A172 (cell line): ENCODE results near the gene COL16A1. TPM values are rescaled to one million over a fixed set of nuclear protein-coding genes. Genes with fewer than 3 reads are reported as not detected.

Experiments used
- DNase-seq: peaks from one replicate; pipeline ENCODE4 v3.0.0-alpha.2; 2015; ENCODE audit warnings: low spot score
- total RNA-seq: library from RNA; depleted of rRNA; stranded (reverse); fragments of >200 nt; shearing (Covaris generic); gene quantifications from 2 replicates; pipeline ENCODE4 v1.2.3, GENCODE V29; 2014

COL16A1 gene
- total RNA-seq, 1 experiment from 2014 or later = 12.7 TPM

DNA sequence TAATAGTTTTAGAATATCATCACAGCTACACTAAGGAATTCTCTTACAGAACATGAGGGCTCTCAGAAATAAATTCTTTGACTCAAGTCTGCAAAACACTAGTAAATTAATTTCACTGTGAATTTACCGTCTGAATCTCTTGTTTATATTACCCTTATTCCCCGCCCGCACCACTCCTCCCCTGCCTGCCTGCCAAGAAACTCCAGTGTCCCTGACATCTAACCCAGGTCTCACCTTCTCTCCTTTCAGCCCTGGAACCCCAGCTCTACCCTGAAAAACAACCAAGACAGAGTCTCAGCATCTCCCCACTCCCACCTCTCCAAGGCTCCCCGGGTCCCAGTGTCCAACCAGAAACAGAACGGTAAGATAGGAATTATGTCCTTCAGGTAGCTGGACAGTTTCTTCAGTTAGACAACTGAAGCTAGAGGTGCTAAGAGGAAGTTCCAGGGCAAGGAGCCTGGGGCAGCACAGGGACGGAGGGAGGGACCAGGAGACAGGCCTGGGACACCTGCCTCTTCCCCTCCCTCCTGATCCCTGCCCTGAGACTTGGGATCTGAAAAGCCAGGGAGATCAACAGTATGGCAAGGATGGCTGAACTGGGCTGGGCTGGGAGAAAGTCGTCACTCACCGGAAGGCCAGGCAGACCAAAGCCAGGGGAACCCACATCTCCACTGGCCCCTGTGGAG is 15.4 kb downstream of the COL16A1 start:
- DNase-seq = no peak

DNA sequence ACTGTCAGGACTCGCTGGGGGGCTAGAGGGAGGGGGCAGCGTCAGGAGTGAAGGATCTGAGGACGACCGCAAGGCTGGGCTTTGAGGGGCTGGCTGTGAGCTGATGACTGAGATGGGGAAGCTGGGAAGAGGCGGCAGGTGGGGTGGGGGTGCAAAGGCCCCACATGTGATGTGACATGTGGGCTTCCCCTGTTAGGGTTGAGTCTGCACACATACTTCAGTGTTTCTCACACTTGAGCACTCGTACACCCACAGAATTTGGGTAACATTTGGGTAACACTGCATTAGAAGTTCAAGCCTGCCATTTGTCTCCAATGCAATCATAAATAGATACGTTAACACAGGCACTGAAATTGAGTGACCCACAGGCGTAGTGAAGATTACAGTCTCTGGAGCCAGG is 16.2 kb downstream of the COL16A1 start:
- no peak for DNase-seq

DNA sequence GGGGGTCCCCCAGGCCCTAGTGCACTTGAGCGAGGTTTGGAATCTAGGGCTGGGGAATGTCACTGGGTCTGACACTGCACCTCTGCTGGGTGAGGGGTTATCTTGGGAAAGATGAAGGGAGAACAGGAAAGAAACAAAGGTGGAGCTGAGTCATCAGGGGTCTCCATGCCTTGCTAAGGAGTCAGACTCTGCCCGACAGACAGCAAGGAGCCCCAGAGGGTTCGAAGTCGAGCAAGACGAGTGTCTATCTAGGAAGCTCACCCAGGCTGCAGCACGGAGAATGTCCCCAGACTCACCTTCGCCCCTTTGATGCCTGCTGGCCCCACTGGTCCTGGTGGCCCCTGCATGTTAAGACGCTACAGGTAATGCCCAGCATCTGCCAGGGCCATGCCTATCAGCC is 18.0 kb downstream of the COL16A1 start:
- DNase-seq = no peak

DNA sequence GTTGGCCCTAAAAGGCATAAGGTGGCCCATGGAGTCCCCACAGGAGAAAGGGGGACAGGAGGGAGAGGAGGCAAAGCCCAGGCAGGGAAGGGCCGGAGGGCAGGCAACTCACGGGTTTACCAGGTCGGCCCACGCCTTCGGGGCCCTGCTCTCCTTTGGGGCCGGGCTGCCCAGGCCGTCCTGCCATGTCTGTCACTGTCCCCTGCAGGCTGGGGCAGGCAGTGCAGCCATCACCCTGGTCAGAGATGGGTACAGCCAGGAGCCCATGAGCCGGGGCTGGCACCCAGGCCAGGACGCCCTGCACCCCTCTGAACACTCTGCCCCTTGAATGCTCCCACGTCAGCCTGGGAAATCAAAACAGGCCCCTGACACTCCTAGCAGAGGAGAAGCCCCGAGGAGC is 19.8 kb downstream of the COL16A1 start:
- DNase-seq = no peak

DNA sequence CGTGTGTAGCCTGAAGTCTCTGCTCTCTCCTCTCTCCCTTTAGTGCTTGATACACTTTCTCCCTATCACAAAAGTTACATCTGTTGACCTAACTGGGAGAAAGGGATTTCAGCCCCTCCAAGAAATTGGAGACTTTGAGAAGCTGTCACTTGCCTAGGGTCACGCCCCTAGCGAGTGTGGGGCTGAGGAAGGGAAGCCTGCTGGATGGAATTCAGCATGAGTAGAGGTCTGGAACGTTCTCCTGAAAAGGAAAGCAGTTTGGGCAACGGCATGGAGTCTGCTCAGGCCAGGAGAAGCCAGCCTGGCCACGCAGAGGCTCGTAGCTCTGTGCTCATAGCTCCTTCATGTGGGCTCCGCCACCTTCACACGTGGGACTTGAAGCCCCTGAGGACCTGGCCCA is 22.4 kb downstream of the COL16A1 start:
- DNase-seq = no peak

DNA sequence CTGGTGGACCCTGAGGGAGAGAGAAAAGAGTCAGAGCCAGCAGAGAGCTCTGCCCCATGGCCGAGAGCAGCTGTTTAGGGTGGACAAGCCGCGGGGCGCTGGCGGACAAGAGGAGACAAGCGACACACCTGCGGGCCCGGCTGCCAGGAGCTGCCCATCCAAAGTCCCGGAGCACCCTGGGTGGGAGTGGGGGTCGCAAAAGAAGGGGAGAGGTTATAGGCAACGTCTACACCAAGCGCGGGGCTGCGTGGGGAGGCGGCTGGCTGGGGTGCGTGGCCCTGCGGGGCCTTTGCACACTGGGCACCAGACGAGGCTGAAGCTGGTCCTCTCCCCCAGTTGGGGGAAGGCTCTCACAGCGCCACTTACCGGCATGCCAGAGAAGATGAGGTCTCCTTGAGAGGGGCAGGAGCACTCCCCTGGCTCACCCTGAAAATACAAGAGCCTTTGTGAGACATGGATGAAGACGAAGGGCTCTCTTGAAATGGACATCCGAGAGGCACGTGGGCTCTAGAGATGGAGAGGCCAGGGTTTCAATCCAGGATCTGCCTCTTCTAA is 24.1 kb downstream of the COL16A1 start:
- DNase-seq = no peak

DNA sequence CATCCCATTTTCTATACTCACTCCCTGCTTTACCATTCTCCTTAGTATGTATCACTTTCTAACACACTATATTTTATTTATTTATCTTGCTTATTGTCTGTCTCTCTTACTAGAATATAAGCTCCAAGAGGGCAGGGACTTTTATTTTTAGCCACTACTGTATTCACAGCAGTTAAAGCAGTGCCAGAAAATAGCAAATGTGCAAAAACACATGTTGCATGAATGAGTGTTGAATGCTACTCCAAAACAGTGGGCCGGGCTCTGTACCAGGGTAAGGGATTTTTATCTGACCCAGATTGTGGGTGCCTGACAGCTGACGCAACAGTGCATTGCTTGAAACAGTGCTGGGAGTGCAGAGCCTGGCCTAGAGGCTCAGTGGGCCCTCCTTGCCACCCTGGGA is 24.7 kb downstream of the COL16A1 start:
- no peak for DNase-seq

DNA sequence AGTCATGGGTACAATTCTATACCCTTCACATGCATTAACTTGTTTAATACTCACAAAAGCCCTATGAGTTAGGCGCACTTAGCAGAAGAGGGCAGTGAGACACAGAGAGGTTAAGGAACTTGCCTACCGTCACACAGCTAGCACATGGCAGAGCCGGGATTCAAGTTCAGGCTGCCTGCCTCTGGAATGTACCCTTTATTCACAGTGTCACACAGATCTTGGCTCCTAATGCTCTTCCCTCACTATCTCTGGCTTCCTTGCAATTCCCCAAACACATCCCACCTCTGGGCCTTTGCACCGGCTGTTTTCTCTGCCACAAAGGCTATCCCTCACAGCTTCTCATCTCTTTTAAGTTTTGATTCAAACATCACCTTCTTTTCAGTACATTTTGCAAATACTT is 25.1 kb downstream of the COL16A1 start:
- no peak for DNase-seq

DNA sequence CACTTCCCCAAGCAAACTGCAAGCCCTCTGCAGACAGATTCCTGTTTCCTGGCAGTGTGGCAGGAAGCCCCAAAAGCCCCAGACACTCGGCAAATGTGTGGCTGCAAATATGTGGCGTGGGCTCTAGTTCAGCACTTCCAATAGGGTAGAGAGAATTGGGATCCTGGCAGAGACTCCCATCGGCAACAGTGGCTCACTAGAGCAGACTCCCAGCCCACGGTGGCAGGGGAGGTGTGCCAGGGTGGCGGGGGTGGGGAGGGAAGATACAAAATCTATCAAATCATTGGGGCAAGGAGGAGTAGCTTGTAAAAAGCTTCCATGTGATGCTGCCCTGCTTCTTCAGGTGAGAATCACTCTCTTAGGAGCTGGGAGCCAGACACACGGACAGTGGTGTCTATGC is 25.9 kb downstream of the COL16A1 start:
- DNase-seq = no peak

DNA sequence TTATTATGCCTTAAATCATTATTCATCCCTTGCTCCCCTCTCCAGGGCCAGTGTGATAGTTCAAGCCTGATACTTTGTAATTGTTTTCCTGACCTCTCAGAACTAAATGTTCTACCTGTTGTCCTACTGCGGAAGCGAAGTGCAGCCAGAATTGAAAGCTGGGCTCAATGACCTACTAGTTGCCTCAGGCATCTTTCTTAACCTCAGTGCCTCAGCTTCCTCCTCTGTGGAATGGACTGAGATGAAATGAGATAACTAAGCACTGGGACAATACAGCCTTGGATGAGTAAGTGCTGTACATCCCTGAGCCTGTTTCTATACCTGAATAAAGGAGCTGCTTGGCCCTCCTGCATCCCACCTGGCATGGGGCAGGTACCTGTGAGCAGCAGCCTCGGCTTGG is 26.4 kb downstream of the COL16A1 start:
- DNase-seq = no peak

DNA sequence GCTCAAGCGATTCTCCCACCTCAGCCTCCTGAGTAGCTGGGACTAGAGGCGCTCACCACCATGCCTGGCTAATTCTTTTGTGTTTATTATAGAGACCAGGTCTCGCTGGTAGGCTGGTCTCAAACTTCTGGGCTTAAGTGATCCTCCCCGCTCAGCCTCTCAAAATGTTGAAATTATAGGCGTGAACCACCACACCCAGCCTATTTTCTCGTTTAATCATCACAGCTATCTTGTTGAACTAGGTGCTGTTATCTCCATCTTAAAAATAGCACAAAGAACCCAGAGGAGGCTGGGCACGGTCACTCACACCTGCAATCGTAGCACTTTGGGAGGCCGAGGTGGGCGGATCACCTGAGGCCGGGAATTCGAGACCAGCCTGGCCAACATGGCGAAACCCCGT is 28.1 kb downstream of the COL16A1 start:
- DNase-seq = no peak

DNA sequence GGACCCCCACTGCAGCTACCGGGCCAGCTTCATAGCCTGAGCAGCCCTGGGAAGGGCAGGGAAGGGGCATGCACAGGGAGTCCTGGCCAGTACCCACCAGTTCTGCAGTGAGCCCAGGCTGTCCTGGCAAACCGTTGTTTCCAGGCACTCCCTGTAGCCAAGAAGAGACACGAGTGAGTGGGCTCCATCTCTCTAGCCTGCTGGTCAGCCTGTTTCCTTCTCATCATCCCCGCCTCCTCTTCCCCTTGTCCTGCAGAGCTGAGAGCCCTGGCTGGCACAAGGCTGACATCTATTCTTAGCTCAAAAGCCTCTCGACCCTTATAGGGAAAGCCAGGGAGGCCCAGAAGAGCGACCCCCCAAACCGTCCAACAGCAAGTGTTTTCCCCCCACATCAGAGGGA is 28.7 kb downstream of the COL16A1 start:
- DNase-seq = no peak

DNA sequence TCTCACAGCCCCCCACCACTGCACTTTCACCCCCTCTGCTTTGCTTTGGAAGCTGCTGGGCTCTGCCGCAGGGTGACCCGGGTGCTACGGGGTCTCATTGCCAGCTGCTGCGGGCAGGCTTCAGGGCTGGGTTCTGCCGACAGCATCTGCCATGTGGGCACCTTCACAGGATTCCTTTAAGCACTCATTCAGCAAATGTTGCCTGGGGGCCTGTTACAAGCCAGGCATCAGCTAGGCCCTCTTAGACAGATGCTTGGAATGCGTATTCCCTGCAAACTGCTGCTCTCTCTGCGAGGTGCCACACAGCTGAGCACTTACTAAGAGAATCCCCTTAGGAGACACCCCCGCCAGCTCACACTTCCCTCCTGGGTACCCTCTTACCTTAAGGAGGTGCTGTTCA is 29.2 kb downstream of the COL16A1 start:
- DNase-seq = no peak

DNA sequence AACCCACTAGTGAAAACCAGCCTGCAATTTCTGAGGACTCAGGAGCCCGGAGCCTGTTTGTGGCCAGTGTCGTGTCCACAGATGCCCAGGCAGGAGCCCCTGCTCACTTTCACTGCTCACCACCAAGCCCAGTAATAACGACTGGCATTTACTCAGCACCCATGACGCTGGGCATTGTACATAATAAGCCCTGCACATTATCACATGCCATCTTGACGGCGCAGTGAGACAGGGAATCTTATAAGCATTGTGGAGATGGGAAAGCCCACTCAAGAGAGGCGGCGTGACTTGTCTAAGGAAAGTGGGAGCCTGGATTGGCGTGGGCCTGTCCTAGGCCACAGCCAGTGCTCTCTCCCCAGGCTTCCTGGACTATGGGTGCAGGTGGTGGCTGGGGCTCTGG is 30.4 kb downstream of the COL16A1 start:
- no peak for DNase-seq

DNA sequence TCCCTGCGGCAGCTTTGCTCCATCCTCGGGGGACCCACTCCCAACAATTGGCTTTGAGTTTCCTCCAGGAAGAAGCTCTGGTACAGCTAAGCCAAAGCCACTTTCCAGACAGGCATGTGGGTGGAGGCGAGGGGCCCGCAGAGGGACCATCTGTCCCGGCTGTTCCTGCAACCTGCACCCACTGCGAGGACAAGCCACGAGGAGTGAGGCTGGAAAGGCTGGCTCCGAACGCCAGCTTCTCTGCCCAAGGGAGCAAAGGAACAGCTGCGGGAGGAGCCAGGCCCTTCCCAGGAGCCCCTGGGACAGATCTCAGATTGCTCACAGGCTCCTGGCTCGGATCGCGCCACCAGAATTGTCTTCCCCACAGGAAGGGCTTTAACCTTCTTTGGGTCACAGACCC is 30.8 kb downstream of the COL16A1 start:
- DNase-seq = no peak

DNA sequence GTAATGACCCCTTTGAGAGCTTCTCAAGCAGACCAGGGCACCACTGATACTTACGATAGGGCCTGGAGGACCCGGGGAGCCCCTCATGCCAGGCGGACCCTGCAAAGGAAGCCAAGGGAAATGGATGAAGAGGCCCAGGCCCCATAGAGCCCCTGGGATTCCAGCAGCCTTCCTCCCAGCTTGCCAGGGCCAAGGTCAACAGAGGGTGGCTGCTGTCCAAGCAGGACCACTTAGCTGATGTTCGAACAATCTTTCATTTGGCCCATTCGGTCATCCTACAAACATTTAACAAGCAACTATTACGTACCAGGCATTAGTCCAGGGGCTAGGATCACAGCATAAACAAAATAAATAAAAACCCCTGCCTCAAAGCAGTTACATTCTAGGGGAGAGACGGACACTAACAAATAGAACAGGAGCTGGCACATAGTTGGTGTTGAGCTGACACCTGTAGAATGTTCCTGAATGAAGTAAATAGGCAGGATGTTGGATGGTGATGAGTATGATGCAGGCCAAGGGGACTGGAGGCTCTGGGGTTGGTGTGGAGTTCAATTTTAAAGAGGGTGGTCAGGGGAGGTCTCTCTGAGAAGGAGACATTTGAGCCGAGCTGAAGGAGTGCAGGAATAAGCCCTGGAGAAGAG is 32.1 kb downstream of the COL16A1 start:
- DNase-seq = no peak

DNA sequence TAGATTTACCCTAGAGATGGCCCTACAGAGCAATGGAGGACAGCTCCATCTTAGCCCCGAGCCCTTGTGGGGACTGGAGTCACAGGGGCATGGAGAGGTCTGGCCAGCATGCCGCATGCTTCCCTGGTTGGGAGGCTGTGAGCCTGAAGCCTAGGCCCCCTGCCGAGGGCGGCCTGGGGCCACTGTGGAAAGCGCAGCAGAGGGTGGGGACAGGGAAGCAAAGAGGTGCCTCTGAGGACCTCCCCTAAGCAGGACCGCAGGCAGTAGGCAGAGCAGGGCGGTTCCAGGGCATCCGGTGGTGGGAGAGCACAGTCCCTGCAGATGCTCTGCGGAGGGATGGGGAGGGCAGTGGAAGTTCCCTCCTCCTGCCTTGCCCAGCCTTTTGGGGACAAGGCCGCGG is 32.7 kb downstream of the COL16A1 start:
- no peak for DNase-seq

DNA sequence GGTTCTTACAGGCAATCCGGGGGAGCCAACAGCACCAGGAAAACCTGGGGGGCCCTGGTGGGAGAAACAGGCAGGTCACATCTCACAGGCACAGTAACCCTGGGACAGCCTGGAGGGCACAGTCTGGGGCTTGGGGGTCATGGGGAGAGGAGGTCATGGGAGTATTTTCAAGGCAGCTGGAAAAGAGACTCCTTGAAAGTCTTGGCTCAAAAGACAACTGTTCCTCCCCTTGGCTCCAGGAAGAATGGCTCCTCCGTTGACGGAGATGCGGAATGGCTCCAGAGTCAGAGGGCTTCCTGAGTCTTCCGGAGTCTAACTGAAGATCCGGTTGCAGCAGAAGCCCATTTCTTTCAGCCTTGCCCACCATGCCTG is 33.2 kb downstream of the COL16A1 start:
- DNase-seq = no peak

DNA sequence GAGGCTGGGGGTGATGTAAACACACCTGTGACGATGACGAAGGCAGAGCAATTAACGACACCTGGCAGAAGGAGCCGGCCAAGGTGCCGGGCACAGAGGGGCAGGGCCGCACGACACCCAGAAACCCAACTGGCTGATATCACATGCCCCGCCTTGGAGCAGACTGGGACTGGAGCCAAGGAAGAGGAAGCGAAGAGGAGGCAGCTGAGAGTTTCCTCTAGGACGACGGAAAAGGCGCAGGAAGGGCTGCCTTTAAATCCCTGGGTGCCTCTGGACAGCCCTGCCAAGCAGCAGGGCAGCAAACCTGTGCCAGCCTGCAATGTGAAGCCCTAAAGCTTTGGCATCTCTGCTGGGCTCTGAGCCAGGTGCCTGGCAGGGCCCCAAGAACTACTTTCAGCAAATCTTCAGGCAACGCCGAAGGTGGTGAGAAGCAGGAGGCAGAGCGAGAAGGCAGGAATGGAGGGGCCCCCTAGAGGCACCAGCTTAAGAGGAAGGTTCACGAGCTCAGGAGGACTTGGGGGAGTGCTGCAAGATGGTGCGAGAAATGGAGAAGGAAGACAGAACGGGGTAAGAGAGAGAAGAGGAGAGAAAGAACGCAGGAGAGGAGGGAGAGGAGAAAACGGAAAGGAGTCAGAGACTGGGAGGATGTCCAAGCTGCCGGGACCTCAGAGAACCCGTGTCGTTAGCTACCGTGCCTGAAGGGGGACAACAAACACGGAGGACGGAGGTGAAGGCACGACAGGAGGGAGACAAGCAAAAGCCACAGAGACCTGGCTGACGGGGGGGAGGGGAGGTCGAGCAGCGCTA is 33.8 kb downstream of the COL16A1 start:
- DNase-seq = peak; percentile 75

DNA sequence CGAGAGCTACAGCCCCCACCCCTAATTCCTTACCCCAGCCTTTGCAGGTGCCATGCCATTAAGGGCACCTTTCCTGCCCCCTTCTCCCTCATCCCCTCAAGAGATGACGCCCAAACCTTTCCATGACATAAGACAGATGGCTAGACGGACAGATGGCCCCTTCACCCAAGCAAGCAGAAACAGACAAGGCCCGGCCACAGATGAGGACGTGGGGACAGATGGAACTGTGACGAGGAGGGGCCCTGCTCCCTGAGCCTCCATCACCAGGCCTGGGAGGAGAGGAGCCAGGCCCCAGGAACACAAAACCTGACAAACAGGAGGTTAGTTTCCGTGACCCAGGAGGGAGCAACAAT is 34.4 kb downstream of the COL16A1 start:
- no peak for DNase-seq

DNA sequence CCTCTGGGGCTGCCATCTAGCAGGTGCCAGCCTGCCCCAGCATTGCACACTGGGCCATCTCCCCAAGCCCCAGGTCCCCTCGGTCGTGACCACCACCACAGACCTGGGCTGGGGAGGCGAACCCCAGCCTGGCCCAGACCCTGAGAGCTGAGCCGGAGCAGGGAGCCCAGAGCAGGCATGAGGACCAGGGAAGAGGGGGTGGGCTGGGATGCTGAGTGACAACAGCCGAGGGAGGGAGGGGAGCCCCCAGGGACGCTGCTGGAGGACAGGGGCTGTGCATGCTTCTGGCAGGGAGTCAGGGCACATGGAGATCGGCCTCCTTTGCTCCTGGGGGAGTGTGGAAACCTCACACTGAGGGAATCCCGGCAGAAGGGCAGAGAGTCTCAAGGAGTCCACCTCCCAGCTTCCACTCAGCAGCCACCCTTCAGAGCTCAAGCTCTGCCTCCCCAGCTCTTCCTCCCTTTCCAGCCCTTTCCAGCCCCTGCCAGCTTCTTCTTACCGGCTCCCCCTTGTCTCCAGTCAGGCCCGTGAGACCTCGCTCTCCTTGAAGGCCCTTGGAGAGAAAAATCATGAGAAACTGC is 35.4 kb downstream of the COL16A1 start:
- no peak for DNase-seq

DNA sequence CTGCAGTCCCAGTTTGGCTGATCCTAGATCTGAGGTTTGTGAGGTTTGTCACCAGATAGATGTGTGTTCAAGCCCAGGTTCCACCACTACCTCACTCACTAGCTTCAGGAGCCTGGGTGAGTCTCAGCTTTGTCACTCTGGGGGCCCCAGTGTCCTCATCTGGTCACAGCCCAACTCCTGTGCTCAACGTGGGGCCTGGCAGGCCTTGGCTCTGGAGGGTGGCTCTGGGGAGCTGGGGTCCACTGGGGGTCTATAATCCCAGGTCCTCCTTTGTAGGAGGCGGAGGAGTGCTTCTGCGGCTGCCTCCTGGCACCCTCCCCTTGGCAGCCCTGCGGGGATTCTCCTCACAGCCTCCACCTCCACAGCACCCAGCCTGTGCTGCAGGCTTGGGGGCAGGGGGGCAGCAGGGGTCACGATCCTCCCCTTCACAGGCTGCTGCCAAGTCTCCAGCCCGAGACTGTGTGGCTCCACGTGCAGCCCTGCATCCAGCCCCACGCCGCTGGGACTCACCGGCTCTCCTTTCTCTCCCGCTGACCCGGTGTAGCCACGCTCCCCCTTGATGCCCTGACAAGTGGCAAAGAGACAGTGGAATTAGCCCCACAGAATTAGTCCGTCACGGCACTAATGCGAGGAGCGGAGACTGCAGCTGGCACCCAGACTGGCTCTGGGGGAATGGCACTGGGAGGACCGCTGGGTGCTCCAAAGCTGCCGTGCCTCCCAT is 36.6 kb downstream of the COL16A1 start:
- no peak for DNase-seq
